NCI-H69 (cell line): ENCODE results near the gene RIN1.
"Not testable (repeated sequence)": the region's sequence is repeated elsewhere in the genome, so short reads cannot be mapped to it uniquely, and the experiment has no call there.

Source experiments
- DNase-seq: peaks from one replicate; lab custom pipeline; 2025; lab: John Stamatoyannopoulos, UW

Gene RIN1

DNA sequence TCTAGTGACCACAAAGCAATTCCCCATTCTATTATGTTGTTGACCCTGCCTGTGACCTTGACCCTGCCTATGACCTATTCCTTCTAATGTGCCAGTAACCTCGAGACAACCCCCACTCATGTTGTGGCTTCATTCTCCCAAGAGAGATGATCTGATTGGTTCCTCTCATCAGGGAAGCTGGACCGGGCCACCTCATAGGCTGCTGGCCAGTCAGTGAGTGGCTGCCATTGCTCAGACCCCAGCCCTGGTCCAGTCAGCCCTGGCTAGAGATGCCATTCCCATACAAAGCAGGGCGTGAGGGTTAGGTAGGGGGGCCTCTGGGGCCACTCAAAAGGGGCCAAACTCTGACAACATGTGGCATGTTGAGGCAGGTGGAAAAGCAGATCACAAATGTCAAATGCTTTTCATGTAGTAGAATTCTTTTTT is 23.4 kb upstream of the RIN1 start:
- no peak for DNase-seq

GRCh38 chr11:66350560-66351235 is 14.5 kb upstream of the RIN1 start:
- DNase-seq: not testable (repeated sequence)

DNA sequence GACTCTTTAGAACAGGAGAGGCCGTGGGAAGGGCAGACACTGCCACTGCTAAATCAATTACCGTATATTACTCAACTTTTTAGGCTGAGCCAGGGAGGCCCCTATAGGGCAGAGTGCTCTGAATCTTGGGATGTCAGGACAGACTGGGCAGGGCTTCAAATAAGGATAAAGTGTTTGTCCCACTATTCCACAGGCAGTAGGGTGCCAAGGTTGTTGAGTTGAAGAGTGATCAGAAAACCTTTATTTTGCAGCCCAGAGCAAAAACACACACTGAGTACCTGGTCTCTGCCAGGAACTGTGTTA is 12.8 kb upstream of the RIN1 start:
- no peak for DNase-seq

DNA sequence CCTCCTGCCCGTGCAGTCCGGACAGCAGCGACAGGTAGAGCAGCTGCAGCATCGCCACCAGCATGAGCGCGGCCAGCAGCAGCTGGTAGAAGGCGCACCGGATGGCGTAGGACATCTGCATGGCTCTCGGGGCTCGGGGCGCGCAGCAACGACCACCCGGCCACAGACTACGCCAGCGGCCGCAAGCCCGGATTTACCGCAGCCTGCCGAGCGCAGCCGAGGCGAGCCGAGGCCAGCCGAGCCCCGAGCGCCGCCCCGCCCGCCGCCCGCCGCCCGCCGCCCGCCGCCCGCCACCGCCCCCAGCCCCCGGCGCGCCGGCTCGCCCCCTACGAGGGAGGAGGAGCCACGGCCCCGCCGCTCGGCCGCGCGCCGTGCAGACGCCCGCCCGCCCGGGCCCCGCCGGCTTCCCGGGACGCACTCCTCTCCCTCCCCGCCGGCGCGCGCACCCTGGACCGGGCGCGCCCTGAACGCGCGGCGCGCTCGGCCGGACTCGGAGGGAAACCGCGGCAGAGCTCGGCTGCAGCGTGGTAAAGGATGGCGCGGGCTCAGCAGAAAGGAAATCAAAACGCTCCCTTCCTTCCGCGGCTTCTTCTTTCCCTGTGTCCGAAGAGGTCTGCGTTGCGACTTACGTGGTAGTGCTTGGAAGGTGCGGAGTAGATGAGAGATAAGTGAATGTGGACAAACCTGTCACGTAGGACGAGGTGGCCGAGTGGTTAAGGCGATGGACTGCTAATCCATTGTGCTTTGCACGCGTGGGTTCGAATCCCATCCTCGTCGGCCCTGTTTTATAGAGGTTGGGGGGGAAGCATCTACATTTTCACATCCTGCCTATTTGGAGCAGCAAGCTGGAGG is 11.4 kb upstream of the RIN1 start, which contains the start of gene B4GAT1:
B4GAT1 (minus strand) TSS at position 205 of the 852 bp plus-strand sequence; CDS start at position 121, 84 bp downstream.
- peak; percentile 94 for DNase-seq

DNA sequence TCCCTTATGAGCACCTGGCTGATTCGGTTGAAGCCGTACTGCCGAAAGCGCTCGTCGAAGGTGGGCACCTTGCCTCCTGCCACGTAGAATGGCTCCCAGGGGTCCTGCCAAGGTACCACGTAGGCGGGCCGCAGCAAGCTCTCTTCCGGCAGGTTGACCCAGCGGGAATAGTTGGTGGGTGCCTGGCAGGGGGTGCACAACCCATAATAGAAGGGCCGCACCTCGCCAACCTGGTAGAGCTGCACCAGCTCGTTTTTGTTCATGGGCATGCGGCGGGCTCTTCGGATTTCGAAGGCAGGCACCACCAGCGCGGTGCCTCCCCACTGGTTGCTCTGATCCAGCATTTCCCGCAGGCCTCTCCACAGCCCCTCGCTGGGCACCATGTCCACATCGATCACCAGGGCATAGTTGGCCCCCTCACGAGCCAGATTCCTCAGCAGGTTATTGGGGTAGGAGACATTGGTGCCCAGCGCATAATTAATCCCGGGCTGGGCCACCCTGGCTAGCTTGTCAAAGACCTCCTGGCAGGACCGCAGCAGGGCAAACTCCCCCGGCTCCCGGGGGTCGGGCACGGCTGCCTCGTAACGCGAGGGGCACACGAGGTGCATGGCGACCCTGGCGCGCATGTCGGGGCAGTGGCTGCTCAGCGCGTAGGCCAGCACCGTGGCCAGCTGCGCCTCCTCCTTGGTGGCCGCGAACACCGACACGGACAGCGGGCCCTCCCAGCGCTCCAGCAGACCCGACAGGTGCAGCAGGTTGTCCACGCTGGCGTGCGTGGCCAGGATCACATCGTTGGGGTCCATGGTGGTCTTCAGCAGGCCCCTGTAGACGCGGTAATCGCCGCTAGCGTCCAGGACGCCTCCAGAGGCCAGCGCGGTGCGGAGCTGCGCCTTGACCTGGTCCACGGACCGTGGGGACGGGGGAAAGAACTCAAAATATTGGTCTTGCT is 10.5 kb upstream of the RIN1 start:
- DNase-seq: peak; percentile 68

GRCh38 chr11:66345316-66345649 is 9.0 kb upstream of the RIN1 start:
- no peak for DNase-seq

DNA sequence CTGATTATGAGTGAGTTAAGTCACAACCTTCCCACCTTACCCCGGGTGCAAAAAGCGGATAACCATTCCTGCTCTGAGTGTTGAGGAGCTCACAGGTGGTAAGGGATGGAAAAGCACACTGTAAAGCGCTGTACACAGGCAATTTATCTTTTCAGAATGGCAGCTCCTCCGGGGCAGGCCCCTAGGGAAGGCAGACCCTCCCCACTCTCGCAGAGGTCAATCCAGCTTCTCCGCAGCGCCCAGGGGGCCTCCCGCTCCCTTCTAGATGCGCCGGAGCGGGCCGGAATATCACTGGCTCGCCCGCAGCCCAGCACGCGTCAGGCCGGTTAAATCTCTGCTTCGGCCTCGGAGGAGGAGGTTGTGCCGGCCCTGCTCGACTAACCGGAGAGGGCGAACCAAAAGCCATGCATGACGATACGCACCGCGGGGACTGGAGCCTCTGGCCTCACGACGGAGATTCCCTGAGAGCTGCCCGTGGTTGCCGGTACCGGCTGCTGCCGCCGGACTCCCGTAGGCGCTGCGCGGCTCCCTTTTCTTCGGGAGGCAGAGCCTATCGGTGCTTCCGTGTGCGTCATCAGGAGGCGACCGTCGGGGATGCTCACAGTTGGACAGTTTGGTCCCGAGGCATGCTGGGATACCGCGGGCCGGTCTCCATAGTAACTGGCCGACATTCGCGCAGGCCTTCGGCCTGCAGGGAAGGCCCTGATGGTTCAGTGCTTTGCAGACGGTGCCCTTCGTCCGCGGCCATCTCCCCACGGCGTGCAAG is 8.5 kb upstream of the RIN1 start, which contains the start of gene BRMS1:
BRMS1 (minus strand) TSS at position 555 of the 766 bp plus-strand sequence. CDS start 2,870 bp downstream, outside the sequence.
- peak; percentile 98 for DNase-seq

DNA sequence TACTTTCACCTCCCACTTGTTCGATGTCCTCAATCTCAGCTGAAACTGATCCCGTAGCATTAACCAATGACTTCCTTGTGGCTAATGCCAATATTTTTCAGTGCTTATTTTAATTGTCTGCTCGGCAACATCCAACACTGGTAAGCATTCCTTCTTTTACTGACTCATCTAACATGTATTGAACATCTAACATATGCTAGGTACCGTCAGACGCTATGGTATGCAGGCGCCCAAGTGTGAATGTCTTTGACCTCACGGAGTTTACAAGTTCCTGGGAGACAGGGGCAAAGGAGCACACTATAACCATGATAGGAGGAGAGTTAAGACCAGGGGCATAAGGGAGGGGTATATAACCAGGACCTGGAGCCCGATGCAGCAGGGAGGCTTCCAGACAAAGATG is 6.9 kb upstream of the RIN1 start:
- DNase-seq: no peak

GRCh38 chr11:66341502-66342126 is 5.4 kb upstream of the RIN1 start:
- no peak for DNase-seq

GRCh38 chr11:66340596-66341501 is 4.6 kb upstream of the RIN1 start:
- DNase-seq: no peak

DNA sequence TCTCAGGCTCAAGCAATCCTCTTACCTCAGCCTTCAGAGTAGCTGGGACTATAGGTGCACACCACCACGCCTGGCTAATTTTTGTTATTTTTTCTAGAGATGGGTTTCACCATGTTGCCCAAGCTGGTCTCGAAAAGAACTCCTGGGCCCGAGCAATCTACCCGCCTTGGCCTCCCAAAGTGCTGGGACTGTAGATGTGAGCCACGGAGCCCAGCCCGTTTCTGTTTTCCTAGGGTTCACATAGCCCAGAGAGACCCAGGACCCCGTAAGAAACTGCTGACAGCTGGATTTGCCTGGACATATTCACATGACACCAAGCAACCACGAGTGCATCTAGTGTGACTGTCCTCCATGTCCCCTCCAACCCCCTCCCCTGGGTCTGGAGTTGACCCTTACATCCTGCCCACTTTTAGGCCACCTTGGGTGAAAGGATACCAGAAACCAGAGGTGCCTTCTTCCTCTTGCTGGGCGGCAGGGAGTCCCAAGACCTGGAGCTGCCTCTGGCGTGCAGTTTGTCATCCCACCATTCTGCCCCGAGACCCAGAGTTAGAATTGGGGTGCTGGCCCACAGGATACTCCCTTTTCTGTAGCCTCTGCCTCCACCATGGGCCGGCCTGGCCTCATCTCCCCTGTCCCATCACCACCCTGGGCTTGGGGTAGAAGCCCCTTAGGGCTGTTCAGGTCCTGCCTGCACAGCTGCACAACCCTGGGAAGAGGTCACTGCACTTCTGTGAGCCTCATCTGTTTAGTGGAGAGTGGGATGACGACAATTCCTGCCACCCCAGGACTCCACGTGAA is 3.7 kb upstream of the RIN1 start:
- DNase-seq: no peak

- no peak for DNase-seq
Measured at GRCh38 chr11:66339162-66339675, 3.0 kb upstream of the RIN1 start.

GRCh38 chr11:66338276-66339161 is 2.3 kb upstream of the RIN1 start:
- no peak for DNase-seq

DNA sequence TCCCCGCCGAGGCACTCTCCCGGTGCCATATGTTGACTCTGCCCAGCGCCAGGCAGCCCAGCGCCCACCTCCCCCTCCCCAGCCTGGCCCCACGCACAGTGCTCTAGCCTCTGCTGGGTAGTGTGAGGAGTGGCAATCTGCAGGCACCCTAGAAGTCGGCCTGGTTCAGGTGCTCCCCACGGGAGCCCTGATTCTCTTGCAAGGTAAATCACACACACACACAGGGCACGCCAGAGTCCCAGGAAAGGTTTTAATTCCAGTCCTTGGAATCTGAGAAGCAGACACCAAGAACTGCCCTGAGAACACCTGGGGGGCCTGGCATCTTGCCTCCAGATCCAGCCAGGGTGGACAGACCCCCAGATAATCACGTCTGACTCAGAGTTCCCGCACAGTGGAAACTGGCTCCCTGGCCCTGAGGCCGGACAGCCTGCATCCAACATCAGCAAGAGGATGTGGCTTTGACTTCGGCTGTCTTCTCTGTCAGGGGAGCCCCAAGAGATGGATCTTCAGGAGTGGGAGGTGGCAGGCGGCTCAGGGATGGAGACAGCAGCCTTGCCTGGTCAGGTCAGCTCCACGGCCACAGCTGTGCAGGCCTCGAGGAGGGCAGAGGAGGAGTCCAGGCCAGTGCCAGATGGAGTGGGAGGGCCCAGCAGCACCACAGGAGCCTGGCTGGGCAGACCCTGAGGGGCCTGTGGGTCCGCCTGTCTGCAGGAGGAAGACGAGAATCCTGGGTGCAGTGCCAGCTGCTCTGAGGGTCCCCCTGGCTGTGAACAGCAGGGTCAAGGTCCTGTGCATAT is 1.1 kb upstream of the RIN1 start:
- peak; percentile 88 for DNase-seq

GRCh38 chr11:66335531-66336233 is 552 bp downstream of the RIN1 start:
- peak; percentile 67 for DNase-seq
